Measurements from ENCODE around the gene PANK3. TPM values are rescaled to one million over a fixed set of nuclear protein-coding genes. Genes with fewer than 3 reads are reported as not detected.

The PANK3 gene
- polyA plus RNA-seq, 1 donor from 2014 or later: 145 TPM

DNA sequence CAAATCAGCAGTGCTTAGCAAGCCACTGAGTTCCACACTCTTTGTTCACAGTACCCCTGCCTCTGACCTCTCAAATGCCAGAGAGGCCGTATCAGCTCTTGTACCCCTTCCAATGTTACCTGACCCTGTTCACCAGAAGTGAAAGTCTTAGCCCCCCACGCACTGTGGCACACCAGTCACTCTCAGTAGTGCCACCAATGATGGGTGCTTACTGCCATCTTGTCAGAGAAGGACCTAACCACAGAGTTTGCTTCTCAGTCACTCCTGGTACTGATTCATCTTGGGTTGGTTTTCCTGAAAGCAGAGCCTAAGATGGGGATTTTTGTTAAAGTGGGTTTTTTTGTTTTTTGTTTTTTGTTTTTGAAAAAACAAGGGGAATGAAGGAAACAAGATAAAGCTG lies 28.8 kb upstream of the PANK3 start:
- H4K20me1 ChIP-seq (ENCODE audit: insufficient read depth): no peaks in the 10 kb centered on the region
- no peak overlapping the region for H3K9ac ChIP-seq (ENCODE audit: low read length)
- no peaks in the 10 kb centered on the region for H3K27me3 ChIP-seq (ENCODE audit: insufficient read depth, low read depth, low read length)
- no peak overlapping the region for H2AFZ ChIP-seq (ENCODE audit: low read depth, low read length)
- no peaks in the 10 kb centered on the region for H3F3A ChIP-seq (ENCODE audit: insufficient read depth, low read length, poor library complexity, severe bottlenecking)
- no peak overlapping the region for H3K27ac ChIP-seq (ENCODE audit: low read length)
- H3K9me2 ChIP-seq (ENCODE audit: insufficient read depth, low read length): no peaks in the 10 kb centered on the region
- no peaks in the 10 kb centered on the region for H3K9me3 ChIP-seq (ENCODE audit: low read length)
- H3K36me3 ChIP-seq (ENCODE audit: insufficient read depth, low read length): no peaks in the 10 kb centered on the region
- TF ChIP-seq POLR2AphosphoS5 (IDR thresholded peaks at IDR 0.05) (no peak), SMC3 (conservative IDR thresholded peaks at IDR 0.05; ENCODE audit: poor library complexity) (no peak), MXI1 (conservative IDR thresholded peaks at IDR 0.05; ENCODE audit: poor library complexity, severe bottlenecking) (no peak), TAF1 (IDR thresholded peaks at IDR 0.05; ENCODE audit: low read depth) (no peak), EZH2 (IDR thresholded peaks at IDR 0.05; ENCODE audit: borderline replicate concordance, insufficient read depth, low read length, poor library complexity, severe bottlenecking) (no peak), RAD21 (conservative IDR thresholded peaks at IDR 0.05) (no peak), EP300 (conservative IDR thresholded peaks at IDR 0.05; ENCODE audit: poor library complexity, severe bottlenecking) (no peak)
- TF ChIP-seq, protein P1, sequence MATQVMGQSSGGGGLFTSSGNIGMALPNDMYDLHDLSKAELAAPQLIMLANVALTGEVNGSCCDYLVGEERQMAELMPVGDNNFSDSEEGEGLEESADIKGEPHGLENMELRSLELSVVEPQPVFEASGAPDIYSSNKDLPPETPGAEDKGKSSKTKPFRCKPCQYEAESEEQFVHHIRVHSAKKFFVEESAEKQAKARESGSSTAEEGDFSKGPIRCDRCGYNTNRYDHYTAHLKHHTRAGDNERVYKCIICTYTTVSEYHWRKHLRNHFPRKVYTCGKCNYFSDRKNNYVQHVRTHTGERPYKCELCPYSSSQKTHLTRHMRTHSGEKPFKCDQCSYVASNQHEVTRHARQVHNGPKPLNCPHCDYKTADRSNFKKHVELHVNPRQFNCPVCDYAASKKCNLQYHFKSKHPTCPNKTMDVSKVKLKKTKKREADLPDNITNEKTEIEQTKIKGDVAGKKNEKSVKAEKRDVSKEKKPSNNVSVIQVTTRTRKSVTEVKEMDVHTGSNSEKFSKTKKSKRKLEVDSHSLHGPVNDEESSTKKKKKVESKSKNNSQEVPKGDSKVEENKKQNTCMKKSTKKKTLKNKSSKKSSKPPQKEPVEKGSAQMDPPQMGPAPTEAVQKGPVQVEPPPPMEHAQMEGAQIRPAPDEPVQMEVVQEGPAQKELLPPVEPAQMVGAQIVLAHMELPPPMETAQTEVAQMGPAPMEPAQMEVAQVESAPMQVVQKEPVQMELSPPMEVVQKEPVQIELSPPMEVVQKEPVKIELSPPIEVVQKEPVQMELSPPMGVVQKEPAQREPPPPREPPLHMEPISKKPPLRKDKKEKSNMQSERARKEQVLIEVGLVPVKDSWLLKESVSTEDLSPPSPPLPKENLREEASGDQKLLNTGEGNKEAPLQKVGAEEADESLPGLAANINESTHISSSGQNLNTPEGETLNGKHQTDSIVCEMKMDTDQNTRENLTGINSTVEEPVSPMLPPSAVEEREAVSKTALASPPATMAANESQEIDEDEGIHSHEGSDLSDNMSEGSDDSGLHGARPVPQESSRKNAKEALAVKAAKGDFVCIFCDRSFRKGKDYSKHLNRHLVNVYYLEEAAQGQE (IDR thresholded peaks at IDR 0.05; ENCODE audit: borderline replicate concordance): no peak
- TF ChIP-seq, protein P2, sequence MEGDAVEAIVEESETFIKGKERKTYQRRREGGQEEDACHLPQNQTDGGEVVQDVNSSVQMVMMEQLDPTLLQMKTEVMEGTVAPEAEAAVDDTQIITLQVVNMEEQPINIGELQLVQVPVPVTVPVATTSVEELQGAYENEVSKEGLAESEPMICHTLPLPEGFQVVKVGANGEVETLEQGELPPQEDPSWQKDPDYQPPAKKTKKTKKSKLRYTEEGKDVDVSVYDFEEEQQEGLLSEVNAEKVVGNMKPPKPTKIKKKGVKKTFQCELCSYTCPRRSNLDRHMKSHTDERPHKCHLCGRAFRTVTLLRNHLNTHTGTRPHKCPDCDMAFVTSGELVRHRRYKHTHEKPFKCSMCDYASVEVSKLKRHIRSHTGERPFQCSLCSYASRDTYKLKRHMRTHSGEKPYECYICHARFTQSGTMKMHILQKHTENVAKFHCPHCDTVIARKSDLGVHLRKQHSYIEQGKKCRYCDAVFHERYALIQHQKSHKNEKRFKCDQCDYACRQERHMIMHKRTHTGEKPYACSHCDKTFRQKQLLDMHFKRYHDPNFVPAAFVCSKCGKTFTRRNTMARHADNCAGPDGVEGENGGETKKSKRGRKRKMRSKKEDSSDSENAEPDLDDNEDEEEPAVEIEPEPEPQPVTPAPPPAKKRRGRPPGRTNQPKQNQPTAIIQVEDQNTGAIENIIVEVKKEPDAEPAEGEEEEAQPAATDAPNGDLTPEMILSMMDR (IDR thresholded peaks at IDR 0.05; ENCODE audit: poor library complexity, severe bottlenecking): no peak
- no peaks in the 10 kb centered on the region for H3K79me2 ChIP-seq (replicated peaks; ENCODE audit: insufficient read depth, low read length)
- no peak overlapping the region for H3K4me2 ChIP-seq (ENCODE audit: low read length)
- no peak overlapping the region for H3K4me3 ChIP-seq (ENCODE audit: low read length)

GRCh38 chr5:168606562-168606961 lies 27.4 kb upstream of the PANK3 start:
- Histone ChIP-seq H4K20me1 (ENCODE audit: insufficient read depth) (no peaks in the 10 kb centered on the region), H3K79me2 (replicated peaks; ENCODE audit: insufficient read depth, low read length) (no peaks in the 10 kb centered on the region), H2AFZ (ENCODE audit: low read depth, low read length) (no peak overlapping the region), H3K27ac (ENCODE audit: low read length) (no peak overlapping the region), H3F3A (ENCODE audit: insufficient read depth, low read length, poor library complexity, severe bottlenecking) (no peaks in the 10 kb centered on the region), H3K4me2 (ENCODE audit: low read length) (no peak overlapping the region), H3K4me3 (ENCODE audit: low read length) (no peak overlapping the region), H3K36me3 (ENCODE audit: insufficient read depth, low read length) (no peaks in the 10 kb centered on the region), H3K9ac (ENCODE audit: low read length) (no peak overlapping the region), H3K9me2 (ENCODE audit: insufficient read depth, low read length) (no peaks in the 10 kb centered on the region), H3K27me3 (ENCODE audit: insufficient read depth, low read depth, low read length) (no peaks in the 10 kb centered on the region), H3K9me3 (ENCODE audit: low read length) (no peaks in the 10 kb centered on the region)
- TF ChIP-seq EZH2 (IDR thresholded peaks at IDR 0.05; ENCODE audit: borderline replicate concordance, insufficient read depth, low read length, poor library complexity, severe bottlenecking) (no peak), RAD21 (conservative IDR thresholded peaks at IDR 0.05) (no peak), MXI1 (conservative IDR thresholded peaks at IDR 0.05; ENCODE audit: poor library complexity, severe bottlenecking) (no peak), POLR2AphosphoS5 (IDR thresholded peaks at IDR 0.05) (no peak), TAF1 (IDR thresholded peaks at IDR 0.05; ENCODE audit: low read depth) (no peak), EP300 (conservative IDR thresholded peaks at IDR 0.05; ENCODE audit: poor library complexity, severe bottlenecking) (no peak), SMC3 (conservative IDR thresholded peaks at IDR 0.05; ENCODE audit: poor library complexity) (no peak)
- TF ChIP-seq, protein P1 (IDR thresholded peaks at IDR 0.05; ENCODE audit: borderline replicate concordance): no peak
- TF ChIP-seq, protein P2 (IDR thresholded peaks at IDR 0.05; ENCODE audit: poor library complexity, severe bottlenecking): no peak

Measured in neural cell (in vitro differentiated cells).